HL-60 (cell line): ENCODE measurements around the gene CD207.

Experiments
- GABPA ChIP-seq: IDR thresholded peaks from 2 replicates; pipeline ENCODE4 v1.6.1; 2012; ENCODE audit warnings: low read depth
- POLR2AphosphoS5 ChIP-seq: IDR thresholded peaks from 2 replicates; pipeline ENCODE4 v1.6.1; 2012; ENCODE audit warnings: low read depth
- REST ChIP-seq: IDR thresholded peaks from 2 replicates; pipeline ENCODE4 v1.6.1; 2012; ENCODE audit warnings: low read depth; ENCODE audit not compliant: insufficient replicate concordance
- SPI1 ChIP-seq: IDR thresholded peaks from 2 replicates; pipeline ENCODE4 v1.6.1; 2012; ENCODE audit warnings: low read depth, mild to moderate bottlenecking, borderline replicate concordance
- TF ChIP-seq, protein P1 (sequence below): IDR thresholded peaks from one replicate; pipeline ENCODE4 v1.5.1; 2011; ENCODE audit warnings: low read length, control low read depth, inconsistent platforms; ENCODE audit not compliant: insufficient read depth

GRCh38 chr2:70806013-70806412 is 29.6 kb downstream of the CD207 start:
- TF ChIP-seq GABPA (no peak), POLR2AphosphoS5 (no peak), REST (no peak), SPI1 (no peak)
- TF ChIP-seq, protein P1, sequence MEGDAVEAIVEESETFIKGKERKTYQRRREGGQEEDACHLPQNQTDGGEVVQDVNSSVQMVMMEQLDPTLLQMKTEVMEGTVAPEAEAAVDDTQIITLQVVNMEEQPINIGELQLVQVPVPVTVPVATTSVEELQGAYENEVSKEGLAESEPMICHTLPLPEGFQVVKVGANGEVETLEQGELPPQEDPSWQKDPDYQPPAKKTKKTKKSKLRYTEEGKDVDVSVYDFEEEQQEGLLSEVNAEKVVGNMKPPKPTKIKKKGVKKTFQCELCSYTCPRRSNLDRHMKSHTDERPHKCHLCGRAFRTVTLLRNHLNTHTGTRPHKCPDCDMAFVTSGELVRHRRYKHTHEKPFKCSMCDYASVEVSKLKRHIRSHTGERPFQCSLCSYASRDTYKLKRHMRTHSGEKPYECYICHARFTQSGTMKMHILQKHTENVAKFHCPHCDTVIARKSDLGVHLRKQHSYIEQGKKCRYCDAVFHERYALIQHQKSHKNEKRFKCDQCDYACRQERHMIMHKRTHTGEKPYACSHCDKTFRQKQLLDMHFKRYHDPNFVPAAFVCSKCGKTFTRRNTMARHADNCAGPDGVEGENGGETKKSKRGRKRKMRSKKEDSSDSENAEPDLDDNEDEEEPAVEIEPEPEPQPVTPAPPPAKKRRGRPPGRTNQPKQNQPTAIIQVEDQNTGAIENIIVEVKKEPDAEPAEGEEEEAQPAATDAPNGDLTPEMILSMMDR, result no peak
